ENCODE data around the gene RITA1.

The RITA1 gene

GRCh38 chr12:113191227-113191626, 5.7 kb downstream of the RITA1 start:
- H4K20me1 ChIP-seq (ENCODE audit: control insufficient read depth, insufficient read depth, low read depth, low read length), result no peaks in the 10 kb centered on the region

DNA sequence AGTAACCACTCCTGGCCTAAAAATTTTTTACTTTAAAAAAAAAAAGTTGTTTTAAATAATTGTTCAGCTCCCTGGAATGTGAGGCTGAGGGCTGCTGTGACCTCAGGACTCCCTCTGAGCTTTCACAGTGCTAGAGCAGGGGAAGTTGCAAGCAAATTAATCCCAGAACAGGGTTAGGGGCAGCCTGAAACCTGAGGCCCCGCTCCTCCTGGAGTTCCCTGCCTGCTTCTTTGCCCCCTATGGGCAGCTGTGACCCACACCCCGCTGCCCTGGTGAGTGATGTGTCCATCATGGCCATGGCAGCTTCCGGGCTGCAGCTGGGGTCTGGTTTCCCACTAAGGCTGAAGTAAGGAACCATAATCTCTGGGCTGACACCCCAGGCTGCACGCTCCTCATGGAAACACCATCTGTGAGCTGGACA, 9.5 kb downstream of the RITA1 start:
- H3K4me1 ChIP-seq (ENCODE audit: control insufficient read depth, low read length), result peaks cover 39% of the 10 kb centered on the region
- peaks cover 9% of the 10 kb centered on the region; the same call in 1 of the 2 replicates for H3K79me2 ChIP-seq (ENCODE audit: control insufficient read depth, low read length)
- no peak overlapping the region for H3K4me2 ChIP-seq (ENCODE audit: low read length)
- no peaks in the 10 kb centered on the region for H3K9me2 ChIP-seq (replicated peaks; ENCODE audit: control insufficient read depth, low read length)
- no peak overlapping the region for H3K4me3 ChIP-seq (ENCODE audit: low read length)
- no peaks in the 10 kb centered on the region for H3K9me3 ChIP-seq (ENCODE audit: control insufficient read depth, insufficient read depth, low read length)
- TF ChIP-seq EZH2phosphoT487 (IDR thresholded peaks at IDR 0.05; ENCODE audit: borderline replicate concordance, low read length), result no peak
- TF ChIP-seq, protein P1, sequence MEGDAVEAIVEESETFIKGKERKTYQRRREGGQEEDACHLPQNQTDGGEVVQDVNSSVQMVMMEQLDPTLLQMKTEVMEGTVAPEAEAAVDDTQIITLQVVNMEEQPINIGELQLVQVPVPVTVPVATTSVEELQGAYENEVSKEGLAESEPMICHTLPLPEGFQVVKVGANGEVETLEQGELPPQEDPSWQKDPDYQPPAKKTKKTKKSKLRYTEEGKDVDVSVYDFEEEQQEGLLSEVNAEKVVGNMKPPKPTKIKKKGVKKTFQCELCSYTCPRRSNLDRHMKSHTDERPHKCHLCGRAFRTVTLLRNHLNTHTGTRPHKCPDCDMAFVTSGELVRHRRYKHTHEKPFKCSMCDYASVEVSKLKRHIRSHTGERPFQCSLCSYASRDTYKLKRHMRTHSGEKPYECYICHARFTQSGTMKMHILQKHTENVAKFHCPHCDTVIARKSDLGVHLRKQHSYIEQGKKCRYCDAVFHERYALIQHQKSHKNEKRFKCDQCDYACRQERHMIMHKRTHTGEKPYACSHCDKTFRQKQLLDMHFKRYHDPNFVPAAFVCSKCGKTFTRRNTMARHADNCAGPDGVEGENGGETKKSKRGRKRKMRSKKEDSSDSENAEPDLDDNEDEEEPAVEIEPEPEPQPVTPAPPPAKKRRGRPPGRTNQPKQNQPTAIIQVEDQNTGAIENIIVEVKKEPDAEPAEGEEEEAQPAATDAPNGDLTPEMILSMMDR (IDR thresholded peaks at IDR 0.05; ENCODE audit: low read depth, low read length, poor library complexity, severe bottlenecking), result no peak
- H4K20me1 ChIP-seq (ENCODE audit: control insufficient read depth, insufficient read depth, low read depth, low read length), result no peaks in the 10 kb centered on the region
- H3K27me3 ChIP-seq (ENCODE audit: control insufficient read depth, low read length), result no peaks in the 10 kb centered on the region
- peaks cover 11% of the 10 kb centered on the region for H3F3A ChIP-seq (ENCODE audit: control insufficient read depth, insufficient read depth)
- H3K36me3 ChIP-seq (ENCODE audit: control insufficient read depth, low read length), result peaks cover 48% of the 10 kb centered on the region
- H3K27ac ChIP-seq (ENCODE audit: low read depth, low read length), result no peak overlapping the region

More at GRCh38 chr12:113191227-113191626, 5.7 kb downstream of the RITA1 start:
- no peak overlapping the region for H3K27ac ChIP-seq (ENCODE audit: low read depth, low read length)
- peaks cover 39% of the 10 kb centered on the region for H3K79me2 ChIP-seq (ENCODE audit: control insufficient read depth, low read length)
- H3K9me3 ChIP-seq (ENCODE audit: control insufficient read depth, insufficient read depth, low read length), result no peaks in the 10 kb centered on the region
- no peaks in the 10 kb centered on the region for H3K9me2 ChIP-seq (replicated peaks; ENCODE audit: control insufficient read depth, low read length)
- no peak overlapping the region for H3K4me3 ChIP-seq (ENCODE audit: low read length)
- peaks cover 59% of the 10 kb centered on the region for H3K36me3 ChIP-seq (ENCODE audit: control insufficient read depth, low read length)
- H3K4me1 ChIP-seq (ENCODE audit: control insufficient read depth, low read length), result peaks cover 30% of the 10 kb centered on the region
- TF ChIP-seq, protein P1 (IDR thresholded peaks at IDR 0.05; ENCODE audit: low read depth, low read length, poor library complexity, severe bottlenecking), result no peak
- TF ChIP-seq EZH2phosphoT487 (IDR thresholded peaks at IDR 0.05; ENCODE audit: borderline replicate concordance, low read length), result no peak
- no peak overlapping the region for H3K4me2 ChIP-seq (ENCODE audit: low read length)
- H3K27me3 ChIP-seq (ENCODE audit: control insufficient read depth, low read length), result no peaks in the 10 kb centered on the region
- H3F3A ChIP-seq (ENCODE audit: control insufficient read depth, insufficient read depth), result peaks cover 9% of the 10 kb centered on the region

DNA sequence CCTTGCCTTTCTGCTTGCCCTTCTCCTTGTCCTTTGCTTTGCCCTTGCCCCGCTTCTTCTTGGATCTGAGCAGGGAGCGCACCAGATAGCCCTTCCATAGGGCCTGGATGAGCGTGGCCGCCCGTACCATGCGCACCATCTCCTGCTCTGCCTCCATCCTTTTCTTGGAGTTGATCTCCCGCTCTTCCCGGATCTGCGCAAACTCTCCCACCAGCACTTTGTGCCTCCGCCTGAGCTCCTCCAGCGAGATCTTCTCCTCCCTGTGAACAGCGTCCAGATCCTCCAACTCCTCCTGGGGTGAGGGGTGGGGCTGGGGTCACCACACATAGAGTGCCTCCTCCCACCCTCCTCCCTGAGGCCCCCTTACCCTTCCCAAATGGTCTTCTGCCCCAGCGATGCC, 10.1 kb downstream of the RITA1 start:
- Histone ChIP-seq H4K20me1 (ENCODE audit: control insufficient read depth, insufficient read depth, low read depth, low read length) (no peaks in the 10 kb centered on the region), H3K9me2 (replicated peaks; ENCODE audit: control insufficient read depth, low read length) (no peaks in the 10 kb centered on the region), H3K4me3 (ENCODE audit: low read length) (no peak overlapping the region), H3K4me2 (ENCODE audit: low read length) (no peak overlapping the region), H3K27me3 (ENCODE audit: control insufficient read depth, low read length) (no peaks in the 10 kb centered on the region), H3K9me3 (ENCODE audit: control insufficient read depth, insufficient read depth, low read length) (no peaks in the 10 kb centered on the region), H3K36me3 (ENCODE audit: control insufficient read depth, low read length) (peaks cover 46% of the 10 kb centered on the region), H3K4me1 (ENCODE audit: control insufficient read depth, low read length) (peaks cover 35% of the 10 kb centered on the region), H3F3A (ENCODE audit: control insufficient read depth, insufficient read depth) (peaks cover 11% of the 10 kb centered on the region), H3K79me2 (ENCODE audit: control insufficient read depth, low read length) (peaks cover 7% of the 10 kb centered on the region; the same call in 1 of the 2 replicates), H3K27ac (ENCODE audit: low read depth, low read length) (no peak overlapping the region)
- TF ChIP-seq, protein P1 (IDR thresholded peaks at IDR 0.05; ENCODE audit: low read depth, low read length, poor library complexity, severe bottlenecking), result no peak
- no peak for TF ChIP-seq EZH2phosphoT487 (IDR thresholded peaks at IDR 0.05; ENCODE audit: borderline replicate concordance, low read length)
